MM.1S (cell line): ENCODE results near the gene CST1.

Experiments used
- CTCF ChIP-seq: fragments of 300-600 bp; sonication (generic); IDR thresholded peaks from 2 replicates; pipeline ENCODE4 v1.5.1; 2016; ENCODE audit warnings: antibody characterized with exemption, low read length, mixed read lengths
- EZH2 ChIP-seq: fragments of 300-600 bp; sonication (generic); optimal IDR thresholded peaks from 2 replicates; pipeline ENCODE3; 2017; ENCODE audit warnings: low read depth, mild to moderate bottlenecking, antibody characterized with exemption, low read length, mixed read lengths
- EZH2phosphoT487 ChIP-seq: fragments of 300-600 bp; sonication (generic); IDR thresholded peaks from 2 replicates; pipeline ENCODE4 v1.6.1; 2018; ENCODE audit warnings: antibody characterized with exemption, low read length

GRCh38 chr20:23710771-23711170 lies 40.0 kb downstream of the CST1 start:
- TF ChIP-seq CTCF (no peak), EZH2 (no peak), EZH2phosphoT487 (no peak)
